Measurements from ENCODE around the gene S100A1. TPM values are rescaled to one million over a fixed set of nuclear protein-coding genes. Genes with fewer than 3 reads are reported as not detected.

Gene S100A1
- total and polyA plus RNA-seq, 2 of the 13 experiments (the other 11 are each of a cell fraction or from before 2014, with no cell fraction given): 120 to 251 TPM

GRCh38 chr1:153628638-153629342, 556 bp downstream of the S100A1 start (continued):
- TF ChIP-seq NRL (CRISPR knock-in tag; IDR thresholded peaks at IDR 0.05; ENCODE audit: borderline replicate concordance): 0 out of 2 replicates have a peak, but pooled peaks have one; percentile 7
- TF ChIP-seq EP300 (IDR thresholded peaks at IDR 0.05; ENCODE audit: low read depth in 2 of 2, low read length in 2 of 2): no peak
- no peak for TF ChIP-seq EP300 (CRISPR knock-in tag; IDR thresholded peaks at IDR 0.05; ENCODE audit: borderline replicate concordance)
- 0 out of 2 replicates have a peak, but pooled peaks have one; percentile 37 for TF ChIP-seq ZNF891 (CRISPR knock-in tag; IDR thresholded peaks at IDR 0.05)
- TF ChIP-seq KAT8 (CRISPR knock-in tag; IDR thresholded peaks at IDR 0.05): 0 out of 2 replicates have a peak, but pooled peaks have one; percentile 10

DNA sequence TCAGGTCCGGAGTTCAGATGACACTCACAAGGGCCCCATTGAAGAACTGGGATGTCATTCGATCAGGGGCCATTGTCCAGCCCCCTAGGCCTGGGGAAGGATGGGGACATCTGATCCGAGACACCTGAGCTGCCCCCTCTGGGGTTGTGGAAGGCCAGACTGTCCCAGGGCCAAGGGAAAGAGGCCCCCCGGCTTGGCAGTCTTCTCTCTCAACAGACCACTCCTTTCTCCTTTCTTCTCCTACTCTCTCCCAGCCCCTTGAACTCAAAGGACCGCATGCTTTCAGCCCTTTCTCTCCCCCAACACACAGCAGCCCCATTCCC, 1.1 kb downstream of the S100A1 start:
- ATAC-seq (no peak), FAIRE-seq (no peak), DNase-seq (ENCODE audit: low spot score) (peak; percentile 46)
- Histone ChIP-seq H3K9ac (ENCODE audit: insufficient read depth, low read depth, low read length) (peak overlapping the region; percentile 78), H3K4me3 (replicated peaks in 1 of 3; ENCODE audit: insufficient read depth in 1 of 3, low read depth in 2 of 3, low read length in 3 of 3) (peak overlapping the region; percentile 55 to 84 (median 72)), H3K79me2 (ENCODE audit: insufficient read depth, low read length) (peaks cover 37% of the 10 kb centered on the region), H3K27ac (ENCODE audit: extremely low read length, insufficient read depth, low read length) (peak overlapping the region; percentile 87), H3K36me3 (replicated peaks in 1 of 2; ENCODE audit: control insufficient read depth in 1 of 2, insufficient read depth in 2 of 2, low read length in 2 of 2) (peaks cover 0 to 2% of the 10 kb centered on the region in 2 experiments; a peak in 2 of 5 replicates), H3K4me1 (ENCODE audit: insufficient read depth, low read length) (peaks cover 71% of the 10 kb centered on the region), H4K20me1 (ENCODE audit: insufficient read depth, low read length) (peaks cover under 1% of the 10 kb centered on the region; the same call in 1 of the 2 replicates), H3K27me3 (ENCODE audit: control insufficient read depth in 1 of 2, insufficient read depth in 2 of 2, low read length in 2 of 2) (no peaks in the 10 kb centered on the region), H3K4me2 (ENCODE audit: low read depth, low read length) (peak overlapping the region; percentile 91), H2AFZ (ENCODE audit: low read length) (no peak overlapping the region), H3K9me3 (ENCODE audit: low read length) (no peaks in the 10 kb centered on the region)
- CTCF ChIA-PET (ENCODE audit: low intra/inter-chr PET ratio, low total read pairs): no interaction called here
- intact Hi-C loops (cut with micrococcal nuclease; ENCODE audit: unreplicated experiment) (loop anchor here (5.0 kb wide), 1 partner anchor 117 kb away; no protein-coding TSS in a partner anchor), in situ Hi-C loops (cut with HindIII; ENCODE audit: extremely low pct_ligation_motif_present, low pct_unique_long_range_greater_than_20kb) (loop anchor here (5.0 kb wide), 2 partner anchors 57 to 122 kb away; no protein-coding TSS in a partner anchor)
- POLR2A ChIA-PET: interaction anchor here (0.7 to 15.2 kb wide), 9 partner anchors 9 to 123 kb away, joined by 3 to 390 read pairs (median 6); partner anchors contain the start of genes S100A14 and S100A16
- no TSS peak for BruUV-seq (replicated peaks)
- 4% methylated on average over 3 of the region's 5 CpGs for WGBS (ENCODE audit: low lambda C conversion rate)
- TF ChIP-seq SIX4 (CRISPR knock-in tag; IDR thresholded peaks at IDR 0.05) (peak; percentile 67), ZBTB8A (CRISPR knock-in tag; IDR thresholded peaks at IDR 0.05; ENCODE audit: borderline replicate concordance, low read depth) (no peak), BRD4 (CRISPR knock-in tag; IDR thresholded peaks at IDR 0.05) (no peak), BHLHE40 (IDR thresholded peaks at IDR 0.05; ENCODE audit: low read length) (no peak), ATAD3A (CRISPR knock-in tag; IDR thresholded peaks at IDR 0.05) (no peak)
- TF ChIP-seq, protein P1, sequence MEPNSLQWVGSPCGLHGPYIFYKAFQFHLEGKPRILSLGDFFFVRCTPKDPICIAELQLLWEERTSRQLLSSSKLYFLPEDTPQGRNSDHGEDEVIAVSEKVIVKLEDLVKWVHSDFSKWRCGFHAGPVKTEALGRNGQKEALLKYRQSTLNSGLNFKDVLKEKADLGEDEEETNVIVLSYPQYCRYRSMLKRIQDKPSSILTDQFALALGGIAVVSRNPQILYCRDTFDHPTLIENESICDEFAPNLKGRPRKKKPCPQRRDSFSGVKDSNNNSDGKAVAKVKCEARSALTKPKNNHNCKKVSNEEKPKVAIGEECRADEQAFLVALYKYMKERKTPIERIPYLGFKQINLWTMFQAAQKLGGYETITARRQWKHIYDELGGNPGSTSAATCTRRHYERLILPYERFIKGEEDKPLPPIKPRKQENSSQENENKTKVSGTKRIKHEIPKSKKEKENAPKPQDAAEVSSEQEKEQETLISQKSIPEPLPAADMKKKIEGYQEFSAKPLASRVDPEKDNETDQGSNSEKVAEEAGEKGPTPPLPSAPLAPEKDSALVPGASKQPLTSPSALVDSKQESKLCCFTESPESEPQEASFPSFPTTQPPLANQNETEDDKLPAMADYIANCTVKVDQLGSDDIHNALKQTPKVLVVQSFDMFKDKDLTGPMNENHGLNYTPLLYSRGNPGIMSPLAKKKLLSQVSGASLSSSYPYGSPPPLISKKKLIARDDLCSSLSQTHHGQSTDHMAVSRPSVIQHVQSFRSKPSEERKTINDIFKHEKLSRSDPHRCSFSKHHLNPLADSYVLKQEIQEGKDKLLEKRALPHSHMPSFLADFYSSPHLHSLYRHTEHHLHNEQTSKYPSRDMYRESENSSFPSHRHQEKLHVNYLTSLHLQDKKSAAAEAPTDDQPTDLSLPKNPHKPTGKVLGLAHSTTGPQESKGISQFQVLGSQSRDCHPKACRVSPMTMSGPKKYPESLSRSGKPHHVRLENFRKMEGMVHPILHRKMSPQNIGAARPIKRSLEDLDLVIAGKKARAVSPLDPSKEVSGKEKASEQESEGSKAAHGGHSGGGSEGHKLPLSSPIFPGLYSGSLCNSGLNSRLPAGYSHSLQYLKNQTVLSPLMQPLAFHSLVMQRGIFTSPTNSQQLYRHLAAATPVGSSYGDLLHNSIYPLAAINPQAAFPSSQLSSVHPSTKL (CRISPR knock-in tag; IDR thresholded peaks at IDR 0.05): 0 out of 2 replicates have a peak, but pooled peaks have one; percentile 11
- TF ChIP-seq, protein P2, sequence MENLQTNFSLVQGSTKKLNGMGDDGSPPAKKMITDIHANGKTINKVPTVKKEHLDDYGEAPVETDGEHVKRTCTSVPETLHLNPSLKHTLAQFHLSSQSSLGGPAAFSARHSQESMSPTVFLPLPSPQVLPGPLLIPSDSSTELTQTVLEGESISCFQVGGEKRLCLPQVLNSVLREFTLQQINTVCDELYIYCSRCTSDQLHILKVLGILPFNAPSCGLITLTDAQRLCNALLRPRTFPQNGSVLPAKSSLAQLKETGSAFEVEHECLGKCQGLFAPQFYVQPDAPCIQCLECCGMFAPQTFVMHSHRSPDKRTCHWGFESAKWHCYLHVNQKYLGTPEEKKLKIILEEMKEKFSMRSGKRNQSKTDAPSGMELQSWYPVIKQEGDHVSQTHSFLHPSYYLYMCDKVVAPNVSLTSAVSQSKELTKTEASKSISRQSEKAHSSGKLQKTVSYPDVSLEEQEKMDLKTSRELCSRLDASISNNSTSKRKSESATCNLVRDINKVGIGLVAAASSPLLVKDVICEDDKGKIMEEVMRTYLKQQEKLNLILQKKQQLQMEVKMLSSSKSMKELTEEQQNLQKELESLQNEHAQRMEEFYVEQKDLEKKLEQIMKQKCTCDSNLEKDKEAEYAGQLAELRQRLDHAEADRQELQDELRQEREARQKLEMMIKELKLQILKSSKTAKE (CRISPR knock-in tag; IDR thresholded peaks at IDR 0.05; ENCODE audit: borderline replicate concordance): no peak
- TF ChIP-seq, protein P3, sequence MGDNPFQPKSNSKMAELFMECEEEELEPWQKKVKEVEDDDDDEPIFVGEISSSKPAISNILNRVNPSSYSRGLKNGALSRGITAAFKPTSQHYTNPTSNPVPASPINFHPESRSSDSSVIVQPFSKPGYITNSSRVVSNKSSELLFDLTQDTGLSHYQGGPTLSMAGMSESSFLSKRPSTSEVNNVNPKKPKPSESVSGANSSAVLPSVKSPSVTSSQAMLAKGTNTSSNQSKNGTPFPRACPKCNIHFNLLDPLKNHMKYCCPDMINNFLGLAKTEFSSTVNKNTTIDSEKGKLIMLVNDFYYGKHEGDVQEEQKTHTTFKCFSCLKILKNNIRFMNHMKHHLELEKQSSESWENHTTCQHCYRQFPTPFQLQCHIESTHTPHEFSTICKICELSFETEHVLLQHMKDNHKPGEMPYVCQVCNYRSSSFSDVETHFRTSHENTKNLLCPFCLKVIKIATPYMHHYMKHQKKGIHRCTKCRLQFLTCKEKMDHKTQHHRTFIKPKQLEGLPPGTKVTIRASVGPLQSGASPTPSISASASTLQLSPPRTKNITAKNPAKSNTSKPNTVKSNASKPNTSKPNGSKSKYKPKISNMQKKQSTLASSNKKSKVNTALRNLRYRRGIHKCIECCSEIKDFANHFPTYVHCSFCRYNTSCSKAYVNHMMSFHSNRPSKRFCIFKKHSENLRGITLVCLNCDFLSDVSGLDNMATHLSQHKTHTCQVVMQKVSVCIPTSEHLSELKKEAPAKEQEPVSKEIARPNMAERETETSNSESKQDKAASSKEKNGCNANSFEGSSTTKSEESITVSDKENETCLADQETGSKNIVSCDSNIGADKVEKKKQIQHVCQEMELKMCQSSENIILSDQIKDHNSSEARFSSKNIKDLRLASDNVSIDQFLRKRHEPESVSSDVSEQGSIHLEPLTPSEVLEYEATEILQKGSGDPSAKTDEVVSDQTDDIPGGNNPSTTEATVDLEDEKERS (CRISPR knock-in tag; IDR thresholded peaks at IDR 0.05): 0 out of 2 replicates have a peak, but pooled peaks have one; percentile 44
